PC-3 (cell line): ENCODE results near the gene SNX5. TPM values are rescaled to one million over a fixed set of nuclear protein-coding genes. Genes with fewer than 3 reads are reported as not detected.

Experiments used
- ATAC-seq: fragments of 200-7000 bp; cut with Tn5 transposase; 2 replicates; pipeline ENCODE4 v1.9.1; 2020; ENCODE audit warnings: mild to moderate bottlenecking, moderate library complexity
- BruUV-seq: library from RNA; stranded (reverse); fragments of 400-500 nt; replicated peaks from 2 replicates; lab custom pipeline; 2021; lab: Mats Ljungman, UMichigan
- CTCF ChIA-PET: fragments of 300-600 bp; sonication (Branson Sonifier 250); formaldehyde crosslinking; loops from one replicate; lab custom pipeline; 2022; ENCODE audit warnings: antibody characterized with exemption; lab: Charles Lee
- POLR2A ChIA-PET: fragments of 300-600 bp; sonication (Branson Sonifier 250); formaldehyde crosslinking; loops from one replicate; lab custom pipeline; 2022; ENCODE audit warnings: antibody characterized with exemption; ENCODE audit not compliant: unreplicated experiment; lab: Charles Lee
- DNase-seq: peaks from one replicate; pipeline ENCODE4 v3.0.0-alpha.2; 2015
- H2AFZ ChIP-seq: fragments of 300-600 bp; sonication (generic); 2 replicates; pipeline ENCODE4 v1.6.0; 2016; ENCODE audit warnings: antibody characterized with exemption, low read length
- H3F3A ChIP-seq: fragments of 300-600 bp; sonication (generic); one replicate; pipeline ENCODE4 v1.6.0; 2017; ENCODE audit warnings: antibody characterized with exemption, low read length, control low read depth, mild to moderate bottlenecking; ENCODE audit not compliant: unreplicated experiment
- H3K27ac ChIP-seq: fragments of 300-600 bp; sonication (generic); 2 replicates; pipeline ENCODE4 v1.5.1; 2016; ENCODE audit warnings: mild to moderate bottlenecking, low read length
- H3K27me3 ChIP-seq: fragments of 300-600 bp; sonication (generic); 2 replicates; pipeline ENCODE4 v1.6.1; 2016; ENCODE audit warnings: low read length, mixed read lengths
- H3K36me3 ChIP-seq: fragments of 300-600 bp; sonication (generic); 2 replicates; pipeline ENCODE4 v1.6.1; 2016; ENCODE audit warnings: low read depth, mixed run types, low read length, mixed read lengths
- H3K4me1 ChIP-seq: fragments of 300-600 bp; sonication (generic); 2 replicates; pipeline ENCODE4 v1.5.1; 2016; ENCODE audit warnings: low read length; ENCODE audit not compliant: insufficient read depth
- H3K4me2 ChIP-seq: fragments of 300-600 bp; sonication (generic); 2 replicates; pipeline ENCODE4 v1.6.0; 2016; ENCODE audit warnings: low read length
- H3K4me3 ChIP-seq: fragments of 300-600 bp; sonication (generic); 2 replicates; pipeline ENCODE4 v1.5.1; 2016; ENCODE audit warnings: mild to moderate bottlenecking, low read length, mixed read lengths
- H3K79me2 ChIP-seq: fragments of 300-600 bp; sonication (generic); 2 replicates; pipeline ENCODE4 v1.6.1; 2017; ENCODE audit warnings: low read length, mixed read lengths
- H3K9ac ChIP-seq: fragments of 300-600 bp; sonication (generic); 2 replicates; pipeline ENCODE4 v1.6.0; 2016; ENCODE audit warnings: mild to moderate bottlenecking, low read length
- H3K9me2 ChIP-seq: fragments of 300-600 bp; sonication (generic); replicated peaks from 2 replicates; pipeline ENCODE4 v1.6.1; 2016; ENCODE audit warnings: mixed run types, low read length, mixed read lengths
- H3K9me3 ChIP-seq: fragments of 300-600 bp; sonication (generic); 2 replicates; pipeline ENCODE4 v1.6.1; 2016; ENCODE audit warnings: low read length, mixed read lengths
- H4K20me1 ChIP-seq: fragments of 300-600 bp; sonication (generic); 2 replicates; pipeline ENCODE4 v1.6.1; 2016; ENCODE audit warnings: low read length, mixed read lengths
- EZH2 ChIP-seq: fragments of 300-600 bp; sonication (generic); IDR thresholded peaks from one replicate; pipeline ENCODE4 v1.6.1; 2017; ENCODE audit warnings: antibody characterized with exemption, mild to moderate bottlenecking, low read length; ENCODE audit not compliant: unreplicated experiment
- EZH2phosphoT487 ChIP-seq: fragments of 300-600 bp; sonication (generic); IDR thresholded peaks from 2 replicates; pipeline ENCODE4 v1.6.1; 2018; ENCODE audit warnings: mild to moderate bottlenecking, antibody characterized with exemption, low read length, borderline replicate concordance
- intact Hi-C: fragments of 100-400 bp; cut with micrococcal nuclease; formaldehyde crosslinking; loops from 2 replicates; pipeline ENCODE4 v1.9.0; 2023
- total RNA-seq: library from RNA; depleted of rRNA; stranded (reverse); fragments of >200 nt; gene quantifications from 2 replicates; pipeline ENCODE4 v1.2.3, GENCODE V29; 2014
- TF ChIP-seq, protein P1 (sequence below): fragments of 300-600 bp; sonication (generic); conservative IDR thresholded peaks from 2 replicates; pipeline ENCODE4 v1.5.1; 2017; ENCODE audit warnings: antibody characterized with exemption, low read depth, mild to moderate bottlenecking, low read length

SNX5 gene
- total RNA-seq, 1 experiment from 2014 or later: 159 TPM

DNA sequence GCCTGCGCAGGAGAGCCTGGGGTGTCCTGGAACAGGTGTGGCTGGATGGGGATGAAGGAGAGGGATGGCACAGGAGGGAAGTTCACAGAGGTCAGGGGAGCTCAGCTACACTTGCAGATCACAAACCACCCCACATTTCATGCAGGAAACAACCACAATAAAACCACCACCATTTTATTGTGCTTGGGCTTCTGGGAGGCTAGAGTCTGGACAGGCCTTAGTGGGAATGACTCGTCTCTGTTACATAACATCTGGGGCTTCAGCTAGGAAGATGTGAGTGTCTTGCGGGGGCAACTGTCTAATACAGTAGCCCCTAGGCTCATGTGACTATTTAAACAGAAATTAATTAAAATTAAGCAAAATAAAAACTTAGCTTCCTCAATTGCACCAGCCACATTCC is 33.4 kb downstream of the SNX5 start:
- no peaks in the 10 kb centered on the region for H3K36me3 ChIP-seq
- H3K79me2 ChIP-seq: no peaks in the 10 kb centered on the region
- no peaks in the 10 kb centered on the region for H3K4me1 ChIP-seq
- H2AFZ ChIP-seq: no peak overlapping the region
- H4K20me1 ChIP-seq: no peaks in the 10 kb centered on the region
- H3K27ac ChIP-seq: no peak overlapping the region
- BruUV-seq: no TSS peak
- no peak overlapping the region for H3K9ac ChIP-seq
- no peaks in the 10 kb centered on the region for H3F3A ChIP-seq
- no peak overlapping the region for H3K4me2 ChIP-seq
- H3K9me2 ChIP-seq: no peaks in the 10 kb centered on the region
- CTCF ChIA-PET: no interaction called here
- H3K27me3 ChIP-seq: no peaks in the 10 kb centered on the region
- DNase-seq: no peak
- TF ChIP-seq, protein P1, sequence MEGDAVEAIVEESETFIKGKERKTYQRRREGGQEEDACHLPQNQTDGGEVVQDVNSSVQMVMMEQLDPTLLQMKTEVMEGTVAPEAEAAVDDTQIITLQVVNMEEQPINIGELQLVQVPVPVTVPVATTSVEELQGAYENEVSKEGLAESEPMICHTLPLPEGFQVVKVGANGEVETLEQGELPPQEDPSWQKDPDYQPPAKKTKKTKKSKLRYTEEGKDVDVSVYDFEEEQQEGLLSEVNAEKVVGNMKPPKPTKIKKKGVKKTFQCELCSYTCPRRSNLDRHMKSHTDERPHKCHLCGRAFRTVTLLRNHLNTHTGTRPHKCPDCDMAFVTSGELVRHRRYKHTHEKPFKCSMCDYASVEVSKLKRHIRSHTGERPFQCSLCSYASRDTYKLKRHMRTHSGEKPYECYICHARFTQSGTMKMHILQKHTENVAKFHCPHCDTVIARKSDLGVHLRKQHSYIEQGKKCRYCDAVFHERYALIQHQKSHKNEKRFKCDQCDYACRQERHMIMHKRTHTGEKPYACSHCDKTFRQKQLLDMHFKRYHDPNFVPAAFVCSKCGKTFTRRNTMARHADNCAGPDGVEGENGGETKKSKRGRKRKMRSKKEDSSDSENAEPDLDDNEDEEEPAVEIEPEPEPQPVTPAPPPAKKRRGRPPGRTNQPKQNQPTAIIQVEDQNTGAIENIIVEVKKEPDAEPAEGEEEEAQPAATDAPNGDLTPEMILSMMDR: no peak
- TF ChIP-seq EZH2 (no peak), EZH2phosphoT487 (no peak)
- POLR2A ChIA-PET: interaction anchor here (0.7 kb wide), 1 partner anchor 19 kb away, joined by 4 read pairs; no protein-coding TSS in a partner anchor
- H3K4me3 ChIP-seq: no peak overlapping the region
- H3K9me3 ChIP-seq: no peaks in the 10 kb centered on the region
- no peak for ATAC-seq
- intact Hi-C loops: no loop called here

DNA sequence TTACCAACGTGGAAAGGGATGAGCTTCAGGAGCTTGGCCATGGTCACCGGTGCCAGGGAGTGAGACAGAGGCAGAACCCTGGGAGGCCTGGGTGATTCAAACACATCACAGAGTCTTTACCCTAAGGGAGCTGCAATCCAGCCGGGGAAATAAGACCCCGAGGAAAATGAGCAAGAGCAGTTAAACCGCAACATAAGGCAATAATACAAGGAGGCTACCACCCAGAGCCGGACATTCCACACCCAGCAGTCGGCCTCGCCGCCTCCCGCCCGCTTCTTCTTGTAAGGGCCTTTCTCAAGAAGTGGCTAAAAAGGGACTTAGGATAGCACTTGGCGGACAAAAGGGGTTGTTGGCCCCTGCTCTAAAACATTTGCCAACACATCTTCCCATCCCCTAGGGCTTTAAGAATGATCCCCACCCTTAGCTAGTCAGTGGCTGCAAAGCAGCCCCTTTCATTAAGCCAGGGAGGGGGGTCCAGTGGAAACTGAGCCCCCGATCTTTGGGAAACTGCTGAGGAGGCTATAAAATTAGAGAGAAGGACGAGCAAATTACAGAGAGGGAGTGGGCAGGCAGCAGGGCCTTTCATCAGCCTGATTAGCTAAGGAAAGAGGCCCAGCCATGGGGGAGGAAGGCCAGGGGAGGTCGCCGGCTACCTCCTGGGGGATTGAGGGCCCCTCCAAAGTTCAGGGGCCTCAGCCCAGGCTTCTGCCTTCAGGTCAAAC is 34.3 kb downstream of the SNX5 start:
- H3K36me3 ChIP-seq: no peaks in the 10 kb centered on the region
- no peak overlapping the region for H3K27ac ChIP-seq
- no peaks in the 10 kb centered on the region for H3K27me3 ChIP-seq
- CTCF ChIA-PET: no interaction called here
- H3K4me3 ChIP-seq: no peak overlapping the region
- no peak for ATAC-seq
- DNase-seq: no peak
- no peak overlapping the region for H2AFZ ChIP-seq
- intact Hi-C loops: no loop called here
- no peaks in the 10 kb centered on the region for H3K9me2 ChIP-seq
- no TSS peak for BruUV-seq
- H3K4me1 ChIP-seq: no peaks in the 10 kb centered on the region
- no peaks in the 10 kb centered on the region for H3K9me3 ChIP-seq
- H3K9ac ChIP-seq: no peak overlapping the region
- no peak overlapping the region for H3K4me2 ChIP-seq
- TF ChIP-seq, protein P1: no peak
- no peak for TF ChIP-seq EZH2
- TF ChIP-seq EZH2phosphoT487: no peak
- no peaks in the 10 kb centered on the region for H4K20me1 ChIP-seq
- POLR2A ChIA-PET: no interaction called here
- no peaks in the 10 kb centered on the region for H3F3A ChIP-seq
- H3K79me2 ChIP-seq: no peaks in the 10 kb centered on the region

- no peaks in the 10 kb centered on the region for H3K4me1 ChIP-seq
- no peak overlapping the region for H3K4me2 ChIP-seq
- DNase-seq: no peak
- no peaks in the 10 kb centered on the region for H3K9me3 ChIP-seq
- H2AFZ ChIP-seq: no peak overlapping the region
- no peaks in the 10 kb centered on the region for H3K36me3 ChIP-seq
- no peak overlapping the region for H3K27ac ChIP-seq
- BruUV-seq: no TSS peak
- H3K9ac ChIP-seq: no peak overlapping the region
- intact Hi-C loops: no loop called here
- H3K27me3 ChIP-seq: no peaks in the 10 kb centered on the region
- H3F3A ChIP-seq: no peaks in the 10 kb centered on the region
- no peak for TF ChIP-seq EZH2
- TF ChIP-seq, protein P1: no peak
- no peak for TF ChIP-seq EZH2phosphoT487
- H3K4me3 ChIP-seq: no peak overlapping the region
- H4K20me1 ChIP-seq: no peaks in the 10 kb centered on the region
- POLR2A ChIA-PET: no interaction called here
- no peaks in the 10 kb centered on the region for H3K9me2 ChIP-seq
- ATAC-seq: no peak
- CTCF ChIA-PET: no interaction called here
- H3K79me2 ChIP-seq: no peaks in the 10 kb centered on the region
These were observed 34.9 kb downstream of the SNX5 start for GRCh38 chr20:17933711-17934110.
